ENCODE data around the gene CPTP.

Gene CPTP

DNA sequence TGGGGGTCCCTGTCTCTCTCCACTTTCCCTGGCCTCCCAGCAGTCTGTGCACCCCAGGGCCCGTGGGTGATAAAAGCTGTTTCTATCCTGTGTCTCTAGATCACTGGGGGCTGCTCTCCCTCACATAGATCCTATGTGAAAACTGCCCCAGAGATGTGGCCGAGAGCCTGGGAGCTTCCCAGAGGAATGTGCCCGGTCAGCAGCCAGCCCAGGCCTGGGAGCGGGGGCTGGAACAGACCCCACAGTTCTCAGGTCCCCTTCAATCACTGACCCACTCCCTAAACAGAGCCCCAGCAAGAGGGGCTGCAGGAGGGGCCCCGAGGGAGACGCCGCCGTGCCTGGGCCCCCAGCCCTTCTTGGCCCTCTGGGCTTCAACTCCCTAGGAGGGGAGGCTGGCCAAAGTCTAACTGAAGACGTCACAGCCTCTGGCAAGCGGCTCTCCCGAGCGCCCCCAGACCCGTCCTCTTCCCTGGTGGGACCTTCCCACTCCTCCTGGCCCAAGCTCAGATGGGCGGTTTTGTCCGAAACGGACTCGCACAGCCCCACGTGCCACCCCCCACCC, 33.4 kb downstream of the CPTP start:
- Histone ChIP-seq H3K4me3 (ENCODE audit: severe bottlenecking) (no peak overlapping the region), H3K4me1 (ENCODE audit: insufficient read depth, poor library complexity, severe bottlenecking) (peaks cover 17% of the 10 kb centered on the region), H3K9me3 (ENCODE audit: severe bottlenecking) (no peaks in the 10 kb centered on the region), H3K27me3 (ENCODE audit: insufficient read depth, poor library complexity, severe bottlenecking) (no peaks in the 10 kb centered on the region), H3K36me3 (ENCODE audit: low read depth) (no peaks in the 10 kb centered on the region), H3K27ac (ENCODE audit: poor library complexity, severe bottlenecking) (no peak overlapping the region)
- no peak for DNase-seq (ENCODE audit: low spot score)
- ATAC-seq (ENCODE audit: low read depth): no peak
- TF ChIP-seq, protein P1, sequence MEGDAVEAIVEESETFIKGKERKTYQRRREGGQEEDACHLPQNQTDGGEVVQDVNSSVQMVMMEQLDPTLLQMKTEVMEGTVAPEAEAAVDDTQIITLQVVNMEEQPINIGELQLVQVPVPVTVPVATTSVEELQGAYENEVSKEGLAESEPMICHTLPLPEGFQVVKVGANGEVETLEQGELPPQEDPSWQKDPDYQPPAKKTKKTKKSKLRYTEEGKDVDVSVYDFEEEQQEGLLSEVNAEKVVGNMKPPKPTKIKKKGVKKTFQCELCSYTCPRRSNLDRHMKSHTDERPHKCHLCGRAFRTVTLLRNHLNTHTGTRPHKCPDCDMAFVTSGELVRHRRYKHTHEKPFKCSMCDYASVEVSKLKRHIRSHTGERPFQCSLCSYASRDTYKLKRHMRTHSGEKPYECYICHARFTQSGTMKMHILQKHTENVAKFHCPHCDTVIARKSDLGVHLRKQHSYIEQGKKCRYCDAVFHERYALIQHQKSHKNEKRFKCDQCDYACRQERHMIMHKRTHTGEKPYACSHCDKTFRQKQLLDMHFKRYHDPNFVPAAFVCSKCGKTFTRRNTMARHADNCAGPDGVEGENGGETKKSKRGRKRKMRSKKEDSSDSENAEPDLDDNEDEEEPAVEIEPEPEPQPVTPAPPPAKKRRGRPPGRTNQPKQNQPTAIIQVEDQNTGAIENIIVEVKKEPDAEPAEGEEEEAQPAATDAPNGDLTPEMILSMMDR (IDR thresholded peaks at IDR 0.05; ENCODE audit: poor library complexity, severe bottlenecking): no peak

DNA sequence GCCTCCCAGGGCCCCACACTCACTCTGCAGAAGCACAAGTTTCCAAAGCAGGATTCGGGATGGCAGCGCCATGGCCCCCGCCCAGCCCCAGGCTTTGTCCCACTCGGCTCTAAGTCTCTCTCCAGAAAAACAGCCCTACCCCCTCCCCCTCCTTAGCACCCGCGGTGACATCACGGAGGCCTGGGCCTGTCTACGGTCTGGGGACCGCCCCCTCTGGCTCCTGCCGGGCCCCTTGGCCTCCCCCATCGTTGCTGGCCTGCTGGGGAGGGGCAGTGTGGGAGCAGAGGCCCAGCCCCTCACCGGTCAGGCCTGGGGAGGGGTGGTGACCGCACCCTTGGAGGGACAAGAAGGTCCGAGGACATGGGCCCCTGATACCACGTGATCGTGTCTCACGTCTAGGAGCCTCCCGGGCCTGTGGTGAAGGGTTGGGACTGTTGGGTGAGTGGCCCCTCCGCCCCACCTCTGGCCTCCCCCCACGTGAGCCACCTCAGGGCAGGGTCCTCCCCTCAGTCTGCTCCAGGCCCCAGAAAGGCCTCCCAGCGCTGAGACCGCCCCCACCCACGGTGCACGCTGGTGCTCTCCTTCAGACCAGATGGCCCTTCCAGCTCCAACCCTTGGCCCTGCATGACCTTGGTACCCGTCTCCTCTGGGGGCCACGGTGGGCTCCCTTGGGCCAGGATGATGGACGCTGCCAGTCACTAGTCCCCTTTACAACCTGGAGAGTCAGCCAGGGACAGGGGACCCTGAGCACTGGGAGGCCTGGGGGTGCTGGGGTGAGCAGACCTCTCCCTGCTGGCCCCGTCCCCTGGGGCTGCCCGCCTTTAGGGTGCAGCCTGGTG, 34.0 kb downstream of the CPTP start, which contains the start of gene MXRA8:
TSS of gene MXRA8 (minus strand) at position 123 of the 839 bp plus-strand sequence. CDS start at position 72, 51 bp downstream.
- ATAC-seq (ENCODE audit: low read depth): no peak
- Histone ChIP-seq H3K4me3 (ENCODE audit: severe bottlenecking) (no peak within 1 kb of the TSS), H3K4me1 (ENCODE audit: insufficient read depth, poor library complexity, severe bottlenecking) (peaks cover 17% of the 10 kb centered on the region), H3K9me3 (ENCODE audit: severe bottlenecking) (no peaks in the 10 kb centered on the region), H3K27ac (ENCODE audit: poor library complexity, severe bottlenecking) (no peak within 1 kb of the TSS), H3K36me3 (ENCODE audit: low read depth) (no peaks in the 10 kb centered on the region), H3K27me3 (ENCODE audit: insufficient read depth, poor library complexity, severe bottlenecking) (no peaks in the 10 kb centered on the region)
- DNase-seq (ENCODE audit: low spot score): peak; percentile 63
- TF ChIP-seq, protein P1 (IDR thresholded peaks at IDR 0.05; ENCODE audit: poor library complexity, severe bottlenecking): no peak

DNA sequence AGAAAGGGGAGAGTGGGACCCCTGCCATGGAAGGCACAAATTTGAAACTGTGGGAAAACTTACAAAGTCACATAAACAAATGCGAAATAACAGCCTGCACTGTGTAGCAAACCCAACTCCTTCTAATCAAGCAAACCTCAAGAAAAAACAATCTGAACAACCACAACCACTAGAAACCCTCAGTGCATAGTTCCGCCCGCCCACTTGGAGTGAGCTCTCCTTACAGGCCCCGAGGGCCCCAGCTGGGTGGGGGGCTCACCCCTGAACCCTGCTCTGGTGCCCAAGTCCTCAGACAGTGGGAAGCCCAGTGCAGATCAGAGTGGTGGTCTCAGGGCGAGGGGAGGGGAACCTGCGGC, 34.7 kb downstream of the CPTP start:
- Histone ChIP-seq H3K36me3 (ENCODE audit: low read depth) (no peaks in the 10 kb centered on the region), H3K4me1 (ENCODE audit: insufficient read depth, poor library complexity, severe bottlenecking) (peaks cover 13% of the 10 kb centered on the region), H3K27me3 (ENCODE audit: insufficient read depth, poor library complexity, severe bottlenecking) (no peaks in the 10 kb centered on the region), H3K4me3 (ENCODE audit: severe bottlenecking) (no peak overlapping the region), H3K27ac (ENCODE audit: poor library complexity, severe bottlenecking) (no peak overlapping the region), H3K9me3 (ENCODE audit: severe bottlenecking) (no peaks in the 10 kb centered on the region)
- peak; percentile 60 for DNase-seq (ENCODE audit: low spot score)
- ATAC-seq (ENCODE audit: low read depth): no peak
- TF ChIP-seq, protein P1 (IDR thresholded peaks at IDR 0.05; ENCODE audit: poor library complexity, severe bottlenecking): no peak

DNA sequence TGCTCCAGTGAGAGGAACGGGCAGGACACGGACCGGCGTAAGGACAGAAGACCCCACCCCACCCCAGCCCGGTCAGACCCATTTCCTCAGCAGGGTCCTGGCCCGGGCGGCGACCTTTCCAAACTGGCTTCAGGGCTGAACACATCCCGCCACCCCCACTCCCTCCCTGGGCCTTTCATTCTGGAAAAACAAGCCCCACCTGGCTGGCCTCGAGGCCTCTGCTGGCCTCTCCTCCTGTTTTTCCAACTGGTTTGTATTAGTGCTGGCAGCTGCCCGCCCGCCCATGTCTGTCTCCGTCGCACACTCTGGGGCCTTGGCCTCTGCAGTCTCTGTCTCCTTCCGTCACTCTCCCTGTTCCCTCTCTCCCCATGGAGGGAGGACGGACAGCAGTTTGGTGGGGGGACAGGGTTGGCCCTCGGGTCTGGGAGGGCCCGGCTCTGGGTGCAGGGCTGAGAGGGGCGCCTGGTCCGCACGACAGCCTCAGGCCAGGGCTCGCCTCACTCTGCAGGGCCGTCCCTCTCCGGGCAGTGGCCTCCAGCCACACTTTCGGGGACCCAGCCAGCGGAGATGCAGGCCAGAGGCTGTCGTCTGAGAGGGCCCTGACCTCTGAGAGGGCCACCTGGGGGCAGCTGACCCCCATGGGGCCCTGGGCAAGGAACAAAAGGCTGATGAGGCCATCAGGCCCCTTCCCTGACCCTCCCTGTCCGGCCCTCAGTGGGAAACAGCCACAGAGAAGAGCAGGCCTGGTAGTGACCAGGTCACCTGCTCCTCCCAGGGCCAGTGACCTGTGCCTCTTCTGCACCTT, 35.3 kb downstream of the CPTP start:
- TF ChIP-seq, protein P1 (IDR thresholded peaks at IDR 0.05; ENCODE audit: poor library complexity, severe bottlenecking): no peak
- Histone ChIP-seq H3K27ac (ENCODE audit: poor library complexity, severe bottlenecking) (peak overlapping the region; percentile 34), H3K36me3 (ENCODE audit: low read depth) (no peaks in the 10 kb centered on the region), H3K4me1 (ENCODE audit: insufficient read depth, poor library complexity, severe bottlenecking) (peaks cover 13% of the 10 kb centered on the region), H3K27me3 (ENCODE audit: insufficient read depth, poor library complexity, severe bottlenecking) (no peaks in the 10 kb centered on the region), H3K4me3 (ENCODE audit: severe bottlenecking) (no peak overlapping the region), H3K9me3 (ENCODE audit: severe bottlenecking) (no peaks in the 10 kb centered on the region)
- DNase-seq (ENCODE audit: low spot score) (no peak), ATAC-seq (ENCODE audit: low read depth) (no peak; the same call in 2 of the 3 replicates)
